ENCODE data around the gene SLC51A.

The SLC51A gene

DNA sequence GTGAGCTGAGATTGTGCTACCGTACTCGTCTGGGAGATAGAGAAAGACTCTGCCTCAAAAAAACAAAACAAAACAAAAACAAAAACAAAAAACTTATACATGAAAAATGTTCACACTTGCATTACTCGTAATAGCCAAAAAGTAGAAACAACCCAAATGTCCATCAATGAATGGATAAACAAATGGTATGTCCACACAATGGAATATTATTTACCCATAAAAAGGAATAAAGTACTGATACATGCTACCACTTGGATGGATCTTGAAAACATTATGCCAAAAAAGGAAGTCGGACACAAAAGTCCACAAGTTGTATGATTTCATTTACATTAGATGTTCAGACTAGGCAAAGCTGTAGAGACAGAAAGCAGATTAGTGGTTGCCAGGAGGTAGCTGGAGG lies 44.5 kb downstream of the SLC51A start:
- Histone ChIP-seq H3K36me3 (peaks cover 60% of the 10 kb centered on the region), H4K20me1 (no peaks in the 10 kb centered on the region), H3K9me3 (peaks cover 8% of the 10 kb centered on the region; the same call in 1 of the 2 replicates), H3K4me3 (no peak overlapping the region), H3K27me3 (no peaks in the 10 kb centered on the region), H3K27ac (no peak overlapping the region), H3K4me1 (no peaks in the 10 kb centered on the region), H3K4me2 (no peak overlapping the region), H3K9ac (no peak overlapping the region)
- no peak for TF ChIP-seq Cebpa-rat (IDR thresholded peaks at IDR 0.05)

DNA sequence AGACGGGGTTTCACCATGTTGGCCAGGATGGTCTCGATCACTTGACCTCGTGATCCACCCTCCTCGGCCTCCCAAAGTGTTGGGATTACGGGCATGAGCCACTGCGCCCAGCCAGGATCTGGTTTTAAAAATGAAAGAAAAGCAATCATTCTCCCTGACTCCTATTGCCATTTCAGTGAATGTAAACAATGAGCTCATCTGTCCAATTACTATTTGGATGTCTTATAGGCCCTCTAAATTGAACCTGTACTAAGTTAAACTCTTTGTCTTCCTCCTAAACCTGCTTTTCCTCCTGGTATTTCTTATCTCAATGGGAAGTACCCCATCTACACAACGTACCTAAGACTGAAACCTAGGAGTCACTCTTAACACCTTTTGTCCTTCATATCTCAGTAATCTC lies 47.5 kb downstream of the SLC51A start:
- Histone ChIP-seq H3K4me3 (no peak overlapping the region), H3K9me3 (peaks cover 8% of the 10 kb centered on the region; the same call in 1 of the 2 replicates), H3K4me2 (no peak overlapping the region), H3K4me1 (no peaks in the 10 kb centered on the region), H3K27ac (no peak overlapping the region), H4K20me1 (no peaks in the 10 kb centered on the region), H3K36me3 (peaks cover 70% of the 10 kb centered on the region), H3K9ac (no peak overlapping the region), H3K27me3 (no peaks in the 10 kb centered on the region)
- no peak for TF ChIP-seq Cebpa-rat (IDR thresholded peaks at IDR 0.05)

DNA sequence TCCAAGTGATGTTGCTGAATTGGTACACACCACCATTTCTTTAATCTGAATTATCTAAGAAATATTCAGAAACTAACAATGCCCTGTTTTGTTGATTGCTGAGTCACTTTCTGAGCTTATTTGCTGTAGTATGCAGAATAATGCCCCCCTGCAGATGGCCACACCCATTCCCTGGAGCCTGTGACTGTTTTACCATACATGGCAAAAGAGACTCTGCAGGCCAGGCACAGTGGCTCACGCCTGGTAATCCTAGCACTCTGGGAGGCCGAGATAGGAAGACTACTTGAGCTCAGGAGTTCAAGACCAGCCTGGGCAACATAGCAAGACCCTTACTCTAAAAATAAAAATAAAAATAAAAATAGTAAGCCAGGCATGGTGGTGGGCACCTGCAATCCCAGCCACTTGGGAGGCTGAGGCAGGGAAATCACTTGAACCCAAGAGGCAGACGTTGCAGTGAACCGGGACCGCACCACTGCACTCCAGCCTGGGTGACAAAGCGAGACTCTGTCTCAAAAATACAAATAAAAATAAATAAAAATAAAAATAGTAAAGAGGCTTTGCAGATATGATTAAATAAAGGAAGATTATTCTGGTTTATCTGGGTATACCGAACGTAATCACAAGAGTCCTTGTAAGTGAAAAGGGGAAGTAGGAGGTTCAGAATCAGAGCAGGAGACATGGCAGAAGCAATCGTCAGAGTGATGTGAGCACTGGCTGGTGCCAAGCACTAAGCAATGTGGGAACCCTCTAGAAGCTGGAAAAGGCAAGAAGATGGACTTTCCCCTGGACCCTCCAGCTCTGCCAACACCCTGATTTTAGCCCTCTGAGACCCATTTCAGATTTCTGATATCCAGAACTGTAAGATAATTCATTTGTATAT lies 52.2 kb downstream of the SLC51A start:
- Histone ChIP-seq H3K9me3 (peaks cover 9% of the 10 kb centered on the region), H4K20me1 (no peaks in the 10 kb centered on the region), H3K4me2 (no peak overlapping the region), H3K4me3 (no peak overlapping the region), H3K27me3 (no peaks in the 10 kb centered on the region), H3K36me3 (peaks cover 83% of the 10 kb centered on the region), H3K9ac (no peak overlapping the region), H3K4me1 (no peaks in the 10 kb centered on the region), H3K27ac (no peak overlapping the region)
- no peak for TF ChIP-seq Cebpa-rat (IDR thresholded peaks at IDR 0.05)

DNA sequence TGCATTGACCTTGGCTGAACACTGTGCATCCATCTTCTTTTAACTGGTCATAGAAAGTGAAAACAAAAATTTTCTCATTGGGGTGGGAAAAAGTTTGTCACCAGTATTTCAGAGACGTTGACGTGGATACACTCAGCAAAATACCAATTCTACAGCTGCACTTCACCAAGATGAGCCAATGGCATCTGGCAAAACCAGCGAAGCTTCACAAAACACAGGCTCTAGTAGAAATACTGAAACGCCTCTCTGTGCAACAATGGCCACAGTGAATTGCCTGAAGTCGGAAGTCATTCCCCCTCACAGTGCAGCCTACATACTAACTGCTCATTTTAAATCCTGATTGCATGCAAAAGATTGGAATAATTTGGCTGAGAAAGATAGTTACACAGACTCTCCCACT lies 54.2 kb downstream of the SLC51A start:
- Histone ChIP-seq H3K4me1 (no peaks in the 10 kb centered on the region), H3K27ac (no peak overlapping the region), H3K27me3 (no peaks in the 10 kb centered on the region), H3K9me3 (peaks cover 29% of the 10 kb centered on the region), H3K9ac (no peak overlapping the region), H3K4me2 (no peak overlapping the region), H3K36me3 (peaks cover 87% of the 10 kb centered on the region), H3K4me3 (no peak overlapping the region), H4K20me1 (no peaks in the 10 kb centered on the region)
- TF ChIP-seq Cebpa-rat (IDR thresholded peaks at IDR 0.05), result no peak

DNA sequence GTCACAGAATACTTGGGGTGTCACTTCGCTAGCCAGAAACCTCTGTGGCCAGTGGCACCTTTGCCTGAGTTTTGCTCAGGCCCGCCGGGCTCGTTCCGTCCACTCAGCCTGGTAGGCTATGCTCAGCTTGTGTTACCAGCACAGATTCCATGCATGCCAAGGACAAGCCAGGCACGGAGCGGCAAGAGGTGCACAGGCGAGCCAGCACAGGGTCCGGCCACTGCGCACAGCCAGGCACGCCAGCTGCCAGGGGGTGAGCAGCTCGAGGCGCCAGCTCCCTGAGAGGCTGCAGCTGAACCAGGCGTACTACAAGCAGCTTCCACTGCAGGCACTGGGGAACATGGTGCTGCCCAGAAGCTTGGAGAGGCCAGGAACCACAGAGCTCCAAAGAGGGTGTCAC lies 56.5 kb downstream of the SLC51A start:
- Histone ChIP-seq H3K27me3 (no peaks in the 10 kb centered on the region), H4K20me1 (no peaks in the 10 kb centered on the region), H3K27ac (no peak overlapping the region), H3K9me3 (peaks cover 30% of the 10 kb centered on the region), H3K4me1 (no peaks in the 10 kb centered on the region), H3K36me3 (peaks cover 68% of the 10 kb centered on the region), H3K4me2 (no peak overlapping the region), H3K4me3 (no peak overlapping the region), H3K9ac (no peak overlapping the region)
- TF ChIP-seq Cebpa-rat (IDR thresholded peaks at IDR 0.05), result no peak

DNA sequence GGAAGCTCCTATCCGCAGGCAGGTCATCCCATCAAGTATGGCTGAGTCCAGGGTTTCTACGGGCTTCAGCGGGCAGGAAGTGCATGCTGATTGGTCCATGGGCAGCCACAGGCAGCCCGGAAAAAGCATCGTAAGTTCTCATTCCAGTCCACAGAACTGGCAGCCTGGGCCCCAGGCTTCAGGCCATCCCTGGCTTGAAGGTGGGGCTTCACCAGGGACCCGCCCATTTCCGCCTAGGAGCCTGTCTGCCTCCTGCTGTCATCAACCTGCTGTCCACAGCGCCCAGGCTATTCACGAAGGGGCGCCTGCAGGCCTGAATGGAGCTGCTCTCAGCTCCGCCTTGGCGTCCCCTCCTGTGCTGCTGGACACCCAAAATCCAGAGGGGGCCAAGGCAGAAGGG lies 57.3 kb downstream of the SLC51A start:
- no peak overlapping the region for H3K27ac ChIP-seq
- H3K27me3 ChIP-seq, result no peaks in the 10 kb centered on the region
- TF ChIP-seq Cebpa-rat (IDR thresholded peaks at IDR 0.05), result no peak
- H4K20me1 ChIP-seq, result no peaks in the 10 kb centered on the region
- peak overlapping the region; percentile 0; the same call in 1 of the 2 replicates for H3K4me3 ChIP-seq
- H3K36me3 ChIP-seq, result peaks cover 64% of the 10 kb centered on the region
- H3K9me3 ChIP-seq, result peaks cover 30% of the 10 kb centered on the region
- 0 out of 2 replicates have a peak, but pooled peaks cover 3% of the 10 kb centered on the region for H3K4me1 ChIP-seq
- no peak overlapping the region for H3K9ac ChIP-seq
- no peak overlapping the region for H3K4me2 ChIP-seq

DNA sequence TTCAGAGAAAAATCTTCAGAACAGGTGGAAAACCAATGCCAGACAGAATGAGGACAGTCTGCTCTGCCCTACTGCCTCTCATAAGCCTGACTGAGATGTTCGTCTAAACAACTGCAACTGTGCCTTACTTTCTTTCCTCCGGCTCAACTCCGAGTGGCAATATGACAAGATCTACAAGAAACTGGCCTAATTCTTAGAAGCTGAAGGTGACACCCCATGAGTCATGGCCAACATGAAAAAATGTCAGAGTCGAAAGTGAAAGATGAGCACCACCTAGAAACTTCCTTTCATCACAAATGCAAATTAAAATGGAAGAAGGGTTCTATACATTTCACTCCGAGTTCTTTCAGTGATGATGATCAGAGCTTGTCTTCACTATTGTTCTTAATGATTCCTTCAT lies 58.3 kb downstream of the SLC51A start:
- Histone ChIP-seq H3K4me1 (peaks cover 7% of the 10 kb centered on the region; the same call in 1 of the 2 replicates), H3K27ac (no peak overlapping the region), H4K20me1 (no peaks in the 10 kb centered on the region), H3K4me2 (no peak overlapping the region), H3K27me3 (no peaks in the 10 kb centered on the region), H3K9me3 (peaks cover 30% of the 10 kb centered on the region), H3K9ac (no peak overlapping the region), H3K36me3 (peaks cover 54% of the 10 kb centered on the region), H3K4me3 (no peak overlapping the region)
- no peak for TF ChIP-seq Cebpa-rat (IDR thresholded peaks at IDR 0.05)

DNA sequence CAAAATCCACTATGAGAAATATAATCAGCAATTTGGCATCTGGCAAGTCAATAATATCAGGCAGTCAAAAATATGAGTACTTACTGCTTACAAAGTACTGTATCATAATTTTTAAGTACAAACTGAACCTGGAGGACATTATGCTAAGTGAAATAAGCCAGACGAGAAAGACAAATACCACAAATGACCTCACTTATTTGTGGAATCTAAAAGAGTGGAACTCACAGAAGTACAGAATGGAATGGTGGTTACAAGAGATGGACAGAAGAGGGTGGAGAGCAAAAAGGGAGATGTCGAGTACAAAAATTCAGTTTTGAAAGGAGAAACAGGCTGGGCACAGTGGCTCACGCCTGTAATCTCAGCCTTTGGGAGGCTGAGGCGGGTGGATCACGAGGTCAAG lies 58.8 kb downstream of the SLC51A start:
- H4K20me1 ChIP-seq, result no peaks in the 10 kb centered on the region
- H3K4me2 ChIP-seq, result no peak overlapping the region

DNA sequence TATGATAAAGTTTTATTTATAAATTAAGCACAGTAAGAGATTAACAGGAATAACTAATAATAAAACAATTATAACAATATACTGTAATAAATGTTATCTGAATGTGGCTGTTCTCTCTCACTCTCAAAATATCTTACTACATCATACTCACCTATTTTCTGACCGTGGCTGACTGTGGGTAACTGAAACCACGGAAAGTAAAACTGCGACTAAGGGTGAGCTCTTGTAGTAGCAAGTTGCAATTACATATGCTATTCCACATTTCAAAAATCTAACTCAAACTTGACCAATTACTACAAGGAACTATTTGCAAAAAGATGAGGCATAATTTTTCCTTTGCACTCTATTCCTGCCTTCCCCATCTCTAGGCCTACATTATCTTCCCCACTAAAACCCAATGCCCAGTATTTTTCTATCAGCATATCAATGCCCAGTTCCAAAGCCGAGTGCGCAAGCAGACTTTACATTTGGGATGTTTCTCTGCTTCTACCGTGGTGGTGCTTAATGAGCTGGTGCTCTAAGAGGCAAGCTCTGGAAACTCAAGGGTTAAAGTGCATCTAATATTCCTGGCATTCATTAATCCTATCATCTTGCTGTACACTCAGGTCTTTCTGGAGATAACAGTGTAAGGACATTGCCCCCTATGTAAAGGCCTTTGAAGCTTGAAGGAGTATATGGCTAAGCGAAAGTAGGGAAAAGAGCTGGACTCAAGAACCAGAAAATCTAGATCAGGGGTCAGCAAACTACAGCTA lies 64.5 kb downstream of the SLC51A start:
- peaks cover 37% of the 10 kb centered on the region; the same call in 1 of the 2 replicates for H4K20me1 ChIP-seq
- H3K36me3 ChIP-seq, result 0 out of 2 replicates have a peak, but pooled peaks cover 4% of the 10 kb centered on the region
- H3K4me3 ChIP-seq, result no peak overlapping the region
- TF ChIP-seq Cebpa-rat (IDR thresholded peaks at IDR 0.05), result no peak
- H3K4me2 ChIP-seq, result 0 out of 2 replicates have a peak overlapping the region, but pooled peaks have one; percentile 7
- H3K27me3 ChIP-seq, result no peaks in the 10 kb centered on the region
- H3K9ac ChIP-seq, result no peak overlapping the region
- peaks cover 43% of the 10 kb centered on the region for H3K4me1 ChIP-seq
- H3K9me3 ChIP-seq, result no peaks in the 10 kb centered on the region
- H3K27ac ChIP-seq, result no peak overlapping the region

More for the DNA sequence above, 58.8 kb downstream of the SLC51A start:
- Histone ChIP-seq H3K9me3 (peaks cover 30% of the 10 kb centered on the region), H3K4me1 (peaks cover 13% of the 10 kb centered on the region), H3K36me3 (peaks cover 49% of the 10 kb centered on the region), H3K27ac (no peak overlapping the region), H3K4me3 (no peak overlapping the region), H3K27me3 (no peaks in the 10 kb centered on the region), H3K9ac (no peak overlapping the region)
- no peak for TF ChIP-seq Cebpa-rat (IDR thresholded peaks at IDR 0.05)

DNA sequence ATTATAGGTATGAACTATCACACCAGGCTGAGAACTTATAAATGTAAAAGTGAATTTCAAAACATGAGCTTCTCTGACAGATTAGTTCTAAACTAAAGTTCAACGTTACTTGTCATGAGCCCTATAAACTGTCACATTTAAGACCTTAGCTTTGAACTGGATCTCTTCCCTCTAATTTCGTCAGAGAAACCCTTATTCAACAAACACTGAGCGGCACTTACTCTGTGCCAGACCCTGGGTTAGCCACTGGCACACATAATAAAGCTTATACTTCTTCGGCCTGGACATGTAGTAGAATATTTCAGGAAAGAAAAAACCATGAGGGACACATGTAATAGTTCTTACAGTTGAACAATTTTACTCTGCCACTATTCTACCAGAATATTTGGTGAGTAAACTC lies 65.6 kb downstream of the SLC51A start:
- Histone ChIP-seq H3K27ac (no peak overlapping the region), H3K36me3 (0 out of 2 replicates have a peak, but pooled peaks cover 4% of the 10 kb centered on the region), H3K4me2 (no peak overlapping the region), H3K4me1 (peaks cover 53% of the 10 kb centered on the region), H3K9ac (no peak overlapping the region), H3K27me3 (no peaks in the 10 kb centered on the region), H3K4me3 (no peak overlapping the region), H3K9me3 (no peaks in the 10 kb centered on the region), H4K20me1 (peaks cover 41% of the 10 kb centered on the region; the same call in 1 of the 2 replicates)
- no peak for TF ChIP-seq Cebpa-rat (IDR thresholded peaks at IDR 0.05)

Measured in BLaER1 (cell line).